Activated T-cell treated with anti-CD3 and anti-CD28 coated beads, Interleukin-2, amount 50 U/mL, for 4 hours (primary cell): ENCODE data around the gene DYSF. TPM values are rescaled to one million over a fixed set of nuclear protein-coding genes. Genes with fewer than 3 reads are reported as not detected.

Source experiments
- ATAC-seq, 2 donors: fragments of 200-7000 bp; cut with Tn5 transposase; one replicate each; pipeline ENCODE4 v1.10.0; 2021
- DNase-seq: peaks from one replicate; pipeline ENCODE4 v3.0.0-alpha.2; 2020
- H3K27me3 Mint-ChIP-seq: one replicate; pipeline ENCODE4 v1.8.0; 2021; ENCODE audit warnings: low read depth, mixed read lengths
- H3K36me3 Mint-ChIP-seq: one replicate; pipeline ENCODE4 v1.8.0; 2022; ENCODE audit warnings: mixed read lengths; ENCODE audit not compliant: insufficient read depth
- H3K4me1 Mint-ChIP-seq: one replicate; pipeline ENCODE4 v1.8.0; 2021; ENCODE audit warnings: low read depth, mixed read lengths
- H3K4me3 Mint-ChIP-seq: one replicate; pipeline ENCODE4 v1.8.0; 2021; ENCODE audit warnings: mild to moderate bottlenecking, moderate library complexity, mixed read lengths
- H3K9me3 Mint-ChIP-seq: one replicate; pipeline ENCODE4 v1.8.0; 2021; ENCODE audit warnings: mixed read lengths
- total RNA-seq, 3 donors: library from RNA; stranded (reverse); gene quantifications; one replicate each; pipeline ENCODE4 v1.2.1, GENCODE V29; 2021

The DYSF gene
- total RNA-seq, 3 donors from 2014 or later = 0.16 to 0.87 (median 0.25) TPM

- Mint-ChIP-seq H3K27me3 (peaks cover 13% of the 10 kb centered on the region), H3K4me1 (peaks cover 3% of the 10 kb centered on the region), H3K9me3 (no peaks in the 10 kb centered on the region), H3K36me3 (no peaks in the 10 kb centered on the region), H3K4me3 (no peak overlapping the region)
- no peak for ATAC-seq
- no peak for DNase-seq
Observed at GRCh38 chr2:71599646-71600236, 146.4 kb downstream of the DYSF start.

GRCh38 chr2:71600555-71600954 is 147.2 kb downstream of the DYSF start:
- DNase-seq (no peak), ATAC-seq (no peak)
- peaks cover 5% of the 10 kb centered on the region for H3K4me1 Mint-ChIP-seq
- no peaks in the 10 kb centered on the region for H3K9me3 Mint-ChIP-seq
- no peaks in the 10 kb centered on the region for H3K36me3 Mint-ChIP-seq
- no peak overlapping the region for H3K4me3 Mint-ChIP-seq
- H3K27me3 Mint-ChIP-seq = peaks cover 15% of the 10 kb centered on the region

- peaks cover 15% of the 10 kb centered on the region for H3K27me3 Mint-ChIP-seq
- no peak overlapping the region for H3K4me3 Mint-ChIP-seq
- H3K36me3 Mint-ChIP-seq = no peaks in the 10 kb centered on the region
- H3K9me3 Mint-ChIP-seq = no peaks in the 10 kb centered on the region
- DNase-seq (no peak), ATAC-seq (no peak)
- peaks cover 5% of the 10 kb centered on the region for H3K4me1 Mint-ChIP-seq
Observed at GRCh38 chr2:71601136-71602114, 148.1 kb downstream of the DYSF start.

DNA sequence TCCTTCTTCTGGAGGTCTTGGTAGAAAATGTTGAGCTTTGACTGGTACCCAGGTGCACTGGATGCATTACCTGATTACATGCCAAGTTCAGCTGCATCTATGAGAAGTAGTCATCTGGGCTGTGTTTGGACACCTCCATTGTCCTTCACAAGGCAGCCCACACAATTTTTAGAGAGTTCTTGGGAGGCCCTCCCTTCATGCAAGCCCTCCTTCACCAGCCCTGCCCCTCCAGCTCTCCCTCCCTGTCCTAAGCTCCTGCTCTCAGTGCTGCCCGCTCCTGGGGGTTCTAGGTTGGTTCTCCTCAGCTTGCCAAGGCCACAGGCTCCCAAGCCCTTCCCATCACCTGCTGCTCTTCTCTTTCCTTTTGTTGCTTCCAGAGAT is 148.7 kb downstream of the DYSF start:
- Mint-ChIP-seq H3K4me1 (peaks cover 5% of the 10 kb centered on the region), H3K9me3 (no peaks in the 10 kb centered on the region), H3K36me3 (no peaks in the 10 kb centered on the region), H3K4me3 (no peak overlapping the region), H3K27me3 (peaks cover 15% of the 10 kb centered on the region)
- ATAC-seq (no peak), DNase-seq (no peak)

- Mint-ChIP-seq H3K36me3 (no peaks in the 10 kb centered on the region), H3K9me3 (no peaks in the 10 kb centered on the region), H3K4me1 (peaks cover 5% of the 10 kb centered on the region), H3K27me3 (peaks cover 15% of the 10 kb centered on the region), H3K4me3 (no peak overlapping the region)
- ATAC-seq (no peak), DNase-seq (no peak)
Observed at GRCh38 chr2:71602581-71602980, 149.2 kb downstream of the DYSF start.

DNA sequence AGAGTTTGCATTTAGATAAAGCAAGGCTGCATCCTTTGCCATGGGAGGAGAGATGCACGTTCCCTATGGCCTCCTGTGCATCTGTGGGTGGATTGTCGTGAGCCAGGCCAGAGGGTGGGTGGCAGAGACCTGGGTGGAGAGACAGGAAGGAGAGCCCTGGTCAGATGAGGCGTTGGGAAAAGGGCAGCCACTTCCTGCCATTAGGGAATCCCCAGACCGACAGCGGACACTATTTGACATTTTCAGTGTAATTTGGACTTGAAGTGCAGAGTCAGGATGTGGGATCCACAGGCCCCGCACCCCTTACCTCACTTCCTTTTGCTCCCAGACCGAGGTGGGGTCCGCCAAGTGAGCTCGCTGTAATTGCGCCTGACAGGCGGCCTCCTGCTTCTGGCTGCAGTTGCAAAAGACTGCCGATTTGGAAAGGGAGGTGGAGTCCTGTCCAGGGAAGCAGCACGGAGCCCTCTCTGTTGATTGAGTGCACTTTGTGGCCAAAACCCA is 150.0 kb downstream of the DYSF start:
- Mint-ChIP-seq H3K4me3 (no peak overlapping the region), H3K4me1 (peaks cover 5% of the 10 kb centered on the region), H3K36me3 (no peaks in the 10 kb centered on the region), H3K9me3 (no peaks in the 10 kb centered on the region), H3K27me3 (peaks cover 15% of the 10 kb centered on the region)
- DNase-seq = no peak
- ATAC-seq = no peak

DNA sequence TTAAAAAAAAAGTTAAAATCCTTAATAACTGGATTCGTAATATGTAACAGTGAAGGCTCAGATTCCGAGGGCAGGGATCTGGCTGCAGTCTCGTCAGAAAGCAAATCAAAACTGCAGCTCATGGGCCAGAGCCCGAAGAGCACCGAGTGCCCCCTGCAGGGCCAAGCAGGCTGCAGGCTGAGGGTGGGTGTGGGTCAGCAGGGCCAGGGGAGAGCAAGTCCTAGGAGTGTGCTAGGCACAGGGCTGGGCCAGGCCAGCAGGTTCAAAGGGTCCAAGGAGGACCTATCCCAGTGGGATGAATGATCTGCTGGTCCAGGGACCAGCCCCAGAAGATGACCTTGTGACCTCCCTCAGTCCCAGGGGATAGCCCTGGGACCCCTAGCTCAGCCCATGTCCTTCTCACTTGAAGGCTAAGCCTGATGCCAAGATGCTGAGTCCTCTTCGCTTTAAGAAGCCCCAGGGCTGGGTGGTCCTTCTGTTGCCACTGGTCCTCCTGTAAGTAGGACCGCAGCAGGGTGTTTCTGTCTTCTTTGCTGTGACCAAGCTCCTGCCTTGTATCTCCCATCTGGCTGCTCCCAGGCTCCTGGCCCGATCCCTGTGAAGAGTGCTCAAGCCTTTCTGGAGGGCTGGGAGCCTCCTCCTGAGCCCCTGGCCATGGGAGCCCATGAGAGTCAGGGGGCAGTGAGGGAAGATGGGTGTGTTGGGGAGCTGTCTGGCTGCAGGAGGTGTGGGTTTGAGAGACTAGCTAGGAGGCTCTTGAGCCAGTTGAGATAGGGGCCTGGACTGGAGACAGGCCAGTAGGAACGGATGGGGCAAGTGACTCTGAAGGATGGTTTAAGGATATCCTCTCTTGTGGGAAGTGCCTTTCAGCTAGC is 150.7 kb downstream of the DYSF start:
- Mint-ChIP-seq H3K27me3 (peaks cover 15% of the 10 kb centered on the region), H3K4me1 (peaks cover 5% of the 10 kb centered on the region), H3K9me3 (no peaks in the 10 kb centered on the region), H3K36me3 (no peaks in the 10 kb centered on the region), H3K4me3 (no peak overlapping the region)
- DNase-seq (no peak), ATAC-seq (no peak)

- Mint-ChIP-seq H3K9me3 (no peaks in the 10 kb centered on the region), H3K27me3 (peaks cover 15% of the 10 kb centered on the region), H3K4me3 (no peak overlapping the region), H3K36me3 (no peaks in the 10 kb centered on the region), H3K4me1 (peaks cover 5% of the 10 kb centered on the region)
- no peak for DNase-seq
- no peak for ATAC-seq
Observed at GRCh38 chr2:71604726-71605120, 151.4 kb downstream of the DYSF start.

- H3K4me1 Mint-ChIP-seq = peaks cover 5% of the 10 kb centered on the region
- H3K4me3 Mint-ChIP-seq = no peak overlapping the region
- DNase-seq (no peak), ATAC-seq (no peak)
- no peaks in the 10 kb centered on the region for H3K9me3 Mint-ChIP-seq
- peaks cover 13% of the 10 kb centered on the region for H3K27me3 Mint-ChIP-seq
- H3K36me3 Mint-ChIP-seq = no peaks in the 10 kb centered on the region
Observed at GRCh38 chr2:71605173-71605641, 151.8 kb downstream of the DYSF start.

GRCh38 chr2:71605781-71606241 is 152.4 kb downstream of the DYSF start:
- DNase-seq (no peak), ATAC-seq (no peak)
- Mint-ChIP-seq H3K36me3 (no peaks in the 10 kb centered on the region), H3K9me3 (no peaks in the 10 kb centered on the region), H3K27me3 (peaks cover 13% of the 10 kb centered on the region), H3K4me3 (no peak overlapping the region), H3K4me1 (peaks cover 5% of the 10 kb centered on the region)

- Mint-ChIP-seq H3K27me3 (peaks cover 13% of the 10 kb centered on the region), H3K9me3 (no peaks in the 10 kb centered on the region), H3K36me3 (no peaks in the 10 kb centered on the region), H3K4me3 (no peak overlapping the region), H3K4me1 (peaks cover 5% of the 10 kb centered on the region)
- DNase-seq (no peak), ATAC-seq (no peak)
Observed at GRCh38 chr2:71606244-71606643, 152.9 kb downstream of the DYSF start.

DNA sequence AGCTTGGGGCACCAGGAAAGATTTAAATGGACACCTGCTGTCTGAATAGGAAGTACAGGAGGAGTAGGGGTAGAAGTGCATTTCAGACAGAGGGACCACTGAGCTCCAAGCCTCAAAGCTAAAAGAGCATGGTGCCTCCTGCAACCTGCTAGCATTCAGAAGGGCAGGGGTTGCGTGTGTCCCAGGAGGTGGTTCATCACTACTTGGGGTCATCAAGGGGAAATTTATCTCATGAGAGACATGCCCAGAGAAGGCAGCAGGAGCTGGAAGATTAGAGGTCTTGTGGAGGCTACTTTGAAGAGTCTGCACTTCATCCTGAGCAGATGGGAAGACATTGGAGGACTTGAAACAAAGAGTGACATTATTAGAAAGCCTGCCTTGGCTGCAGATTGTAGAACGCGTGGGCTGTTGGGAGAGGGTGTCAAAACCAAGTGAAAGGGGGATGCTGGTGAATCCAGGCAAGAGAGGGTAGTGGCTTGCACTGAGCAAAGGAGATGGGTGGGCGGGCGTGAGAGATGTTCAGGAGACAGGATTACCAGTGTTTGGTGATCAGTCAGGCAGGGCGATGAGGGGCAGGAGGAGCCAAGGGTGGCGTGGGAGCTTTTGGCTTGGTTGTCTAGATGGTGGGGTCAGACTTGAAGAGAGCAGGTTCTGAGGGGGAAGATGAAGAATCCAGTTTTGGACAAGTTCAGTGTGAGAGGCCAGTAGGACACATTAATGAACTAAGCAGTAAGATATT is 154.0 kb downstream of the DYSF start:
- H3K4me3 Mint-ChIP-seq = no peak overlapping the region
- peaks cover 5% of the 10 kb centered on the region for H3K4me1 Mint-ChIP-seq
- H3K27me3 Mint-ChIP-seq = peaks cover 11% of the 10 kb centered on the region
- H3K36me3 Mint-ChIP-seq = no peaks in the 10 kb centered on the region
- no peak for ATAC-seq
- no peak for DNase-seq
- no peaks in the 10 kb centered on the region for H3K9me3 Mint-ChIP-seq

DNA sequence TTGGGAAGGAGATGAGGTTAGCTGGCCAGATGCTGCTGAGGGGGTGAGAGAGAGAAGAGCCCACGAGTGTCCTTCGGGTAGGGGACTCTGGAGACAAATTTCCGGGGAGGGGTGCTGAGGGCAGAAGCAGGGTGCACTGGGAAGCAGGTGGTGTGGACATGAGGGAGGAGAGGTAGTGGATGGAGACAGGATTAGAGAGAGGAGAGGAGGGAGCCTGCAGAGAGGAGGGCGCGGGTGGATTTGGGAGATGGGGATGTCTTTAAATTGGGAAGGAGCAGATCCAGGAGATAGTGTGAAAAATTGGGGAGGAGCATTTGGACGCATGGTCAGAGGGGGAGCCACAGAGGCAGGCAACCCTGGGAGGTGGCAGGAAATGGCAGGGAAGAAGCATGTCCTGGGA is 154.7 kb downstream of the DYSF start:
- Mint-ChIP-seq H3K4me3 (no peak overlapping the region), H3K9me3 (no peaks in the 10 kb centered on the region), H3K4me1 (peaks cover 5% of the 10 kb centered on the region), H3K36me3 (no peaks in the 10 kb centered on the region), H3K27me3 (peaks cover 9% of the 10 kb centered on the region)
- DNase-seq (no peak), ATAC-seq (no peak)
